HL-60 (cell line): ENCODE results near the gene ARHGAP24.

ENCODE experiments used
- GABPA ChIP-seq: IDR thresholded peaks from 2 replicates; pipeline ENCODE4 v1.6.1; 2012; ENCODE audit warnings: low read depth
- POLR2AphosphoS5 ChIP-seq: IDR thresholded peaks from 2 replicates; pipeline ENCODE4 v1.6.1; 2012; ENCODE audit warnings: low read depth
- TF ChIP-seq, protein P1 (sequence below): IDR thresholded peaks from one replicate; pipeline ENCODE4 v1.5.1; 2011; ENCODE audit warnings: low read length, control low read depth, inconsistent platforms; ENCODE audit not compliant: insufficient read depth
- TF ChIP-seq, protein P2 (sequence below): IDR thresholded peaks from 2 replicates; pipeline ENCODE4 v1.6.1; 2012; ENCODE audit warnings: low read depth; ENCODE audit not compliant: insufficient replicate concordance

DNA sequence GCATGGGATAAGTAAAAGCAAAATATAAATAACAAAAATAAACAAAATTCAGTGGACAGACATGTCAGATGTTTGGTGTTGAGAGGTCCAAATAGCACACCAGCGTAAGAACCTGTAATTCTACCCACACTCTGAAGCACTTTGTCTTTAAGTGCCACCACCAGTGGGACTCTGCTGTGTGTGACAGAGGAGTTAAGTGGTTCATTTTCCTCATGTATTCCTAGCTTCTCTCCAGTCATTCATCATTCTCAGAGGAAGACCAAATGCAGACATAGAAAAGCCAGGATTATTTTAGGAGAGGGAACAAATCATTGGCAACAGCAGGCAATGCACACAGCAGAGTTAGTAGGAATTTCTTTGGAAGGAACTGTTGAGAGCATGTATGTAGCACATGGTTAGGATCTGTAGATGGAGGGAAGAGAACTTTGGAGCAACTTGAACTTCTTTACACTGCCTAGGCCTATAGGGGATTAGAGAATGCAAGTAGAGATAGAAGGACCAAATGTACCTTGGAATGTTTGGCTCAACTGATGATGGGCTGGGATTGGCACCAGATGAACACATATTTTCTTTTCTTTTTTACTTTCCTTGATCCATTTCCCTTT is 43.0 kb upstream of the ARHGAP24 start:
- TF ChIP-seq POLR2AphosphoS5 (no peak), GABPA (no peak)
- TF ChIP-seq, protein P1, sequence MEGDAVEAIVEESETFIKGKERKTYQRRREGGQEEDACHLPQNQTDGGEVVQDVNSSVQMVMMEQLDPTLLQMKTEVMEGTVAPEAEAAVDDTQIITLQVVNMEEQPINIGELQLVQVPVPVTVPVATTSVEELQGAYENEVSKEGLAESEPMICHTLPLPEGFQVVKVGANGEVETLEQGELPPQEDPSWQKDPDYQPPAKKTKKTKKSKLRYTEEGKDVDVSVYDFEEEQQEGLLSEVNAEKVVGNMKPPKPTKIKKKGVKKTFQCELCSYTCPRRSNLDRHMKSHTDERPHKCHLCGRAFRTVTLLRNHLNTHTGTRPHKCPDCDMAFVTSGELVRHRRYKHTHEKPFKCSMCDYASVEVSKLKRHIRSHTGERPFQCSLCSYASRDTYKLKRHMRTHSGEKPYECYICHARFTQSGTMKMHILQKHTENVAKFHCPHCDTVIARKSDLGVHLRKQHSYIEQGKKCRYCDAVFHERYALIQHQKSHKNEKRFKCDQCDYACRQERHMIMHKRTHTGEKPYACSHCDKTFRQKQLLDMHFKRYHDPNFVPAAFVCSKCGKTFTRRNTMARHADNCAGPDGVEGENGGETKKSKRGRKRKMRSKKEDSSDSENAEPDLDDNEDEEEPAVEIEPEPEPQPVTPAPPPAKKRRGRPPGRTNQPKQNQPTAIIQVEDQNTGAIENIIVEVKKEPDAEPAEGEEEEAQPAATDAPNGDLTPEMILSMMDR = no peak
- TF ChIP-seq, protein P2, sequence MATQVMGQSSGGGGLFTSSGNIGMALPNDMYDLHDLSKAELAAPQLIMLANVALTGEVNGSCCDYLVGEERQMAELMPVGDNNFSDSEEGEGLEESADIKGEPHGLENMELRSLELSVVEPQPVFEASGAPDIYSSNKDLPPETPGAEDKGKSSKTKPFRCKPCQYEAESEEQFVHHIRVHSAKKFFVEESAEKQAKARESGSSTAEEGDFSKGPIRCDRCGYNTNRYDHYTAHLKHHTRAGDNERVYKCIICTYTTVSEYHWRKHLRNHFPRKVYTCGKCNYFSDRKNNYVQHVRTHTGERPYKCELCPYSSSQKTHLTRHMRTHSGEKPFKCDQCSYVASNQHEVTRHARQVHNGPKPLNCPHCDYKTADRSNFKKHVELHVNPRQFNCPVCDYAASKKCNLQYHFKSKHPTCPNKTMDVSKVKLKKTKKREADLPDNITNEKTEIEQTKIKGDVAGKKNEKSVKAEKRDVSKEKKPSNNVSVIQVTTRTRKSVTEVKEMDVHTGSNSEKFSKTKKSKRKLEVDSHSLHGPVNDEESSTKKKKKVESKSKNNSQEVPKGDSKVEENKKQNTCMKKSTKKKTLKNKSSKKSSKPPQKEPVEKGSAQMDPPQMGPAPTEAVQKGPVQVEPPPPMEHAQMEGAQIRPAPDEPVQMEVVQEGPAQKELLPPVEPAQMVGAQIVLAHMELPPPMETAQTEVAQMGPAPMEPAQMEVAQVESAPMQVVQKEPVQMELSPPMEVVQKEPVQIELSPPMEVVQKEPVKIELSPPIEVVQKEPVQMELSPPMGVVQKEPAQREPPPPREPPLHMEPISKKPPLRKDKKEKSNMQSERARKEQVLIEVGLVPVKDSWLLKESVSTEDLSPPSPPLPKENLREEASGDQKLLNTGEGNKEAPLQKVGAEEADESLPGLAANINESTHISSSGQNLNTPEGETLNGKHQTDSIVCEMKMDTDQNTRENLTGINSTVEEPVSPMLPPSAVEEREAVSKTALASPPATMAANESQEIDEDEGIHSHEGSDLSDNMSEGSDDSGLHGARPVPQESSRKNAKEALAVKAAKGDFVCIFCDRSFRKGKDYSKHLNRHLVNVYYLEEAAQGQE = no peak
